K562 (cell line): Measurements from ENCODE around the gene TTLL8. TPM values are rescaled to one million over a fixed set of nuclear protein-coding genes. Genes with fewer than 3 reads are reported as not detected.
A peak's percentile ranks its signal among the peaks of the same experiment; 100 is the strongest.

Experiments used
- AFF1 ChIP-seq, 2 experiments: fragments of 450-650 bp; IDR thresholded peaks; 2 replicates each; pipeline ENCODE4 v1.6.1; 2018; ENCODE audit warnings: mild to moderate bottlenecking in 2 of 2, low read depth in 1 of 2; ENCODE audit not compliant: partially characterized antibody in 2 of 2
- CXXC5 ChIP-seq: fragments of 250-450 bp; sonication (Bioruptor Pico); IDR thresholded peaks from 2 replicates; pipeline ENCODE4 v1.8.0; 2022; ENCODE audit warnings: inconsistent platforms, mild to moderate bottlenecking, moderate library complexity
- DPF2 ChIP-seq: fragments of 450-650 bp; IDR thresholded peaks from 2 replicates; pipeline ENCODE4 v1.6.1; 2016
- FOXM1 ChIP-seq, 2 experiments: fragments of 450-650 bp in 1 of 2; sonication (generic) in 1 of 2; formaldehyde crosslinking in 1 of 2; IDR thresholded peaks; 2 replicates each; pipeline versions ENCODE4 v1.6.1 to v1.9.0; 2017 to 2022; ENCODE audit warnings: low read depth in 2 of 2, mild to moderate bottlenecking in 2 of 2, missing genetic modification reagents in 1 of 2, moderate library complexity in 1 of 2
- L3MBTL2 ChIP-seq: fragments of 450-650 bp; IDR thresholded peaks from 2 replicates; pipeline ENCODE4 v1.6.1; 2016; ENCODE audit warnings: mild to moderate bottlenecking, moderate library complexity
- NR2C1 ChIP-seq, 2 experiments: fragments of 450-650 bp; IDR thresholded peaks; 2 replicates each; pipeline ENCODE4 v1.6.1; 2017; ENCODE audit warnings: mild to moderate bottlenecking in 2 of 2, antibody characterized with exemption in 1 of 2, inconsistent platforms in 1 of 2, missing compliant biosample characterization in 1 of 2, missing genetic modification characterization in 1 of 2
- TAF9B ChIP-seq: fragments of 450-650 bp; IDR thresholded peaks from 2 replicates; pipeline ENCODE4 v1.6.1; 2018; ENCODE audit warnings: mild to moderate bottlenecking; ENCODE audit not compliant: partially characterized antibody
- ZBTB8A ChIP-seq: fragments of 450-650 bp; IDR thresholded peaks from 2 replicates; pipeline ENCODE4 v1.6.1; 2018; ENCODE audit warnings: mild to moderate bottlenecking, moderate library complexity; ENCODE audit not compliant: partially characterized antibody
- ZNF318 ChIP-seq, 2 experiments: fragments of 450-650 bp; IDR thresholded peaks; 2 replicates each; pipeline ENCODE4 v1.6.1; 2016; ENCODE audit warnings: mild to moderate bottlenecking in 2 of 2, borderline replicate concordance in 1 of 2, low read depth in 1 of 2, moderate library complexity in 1 of 2
- polyA plus RNA-seq, 8 experiments: library from polyadenylated mRNA; depleted of rRNA in 4 of 8; stranded (reverse) in 5 of 8; unstranded in 3 of 8; fragments of >200 nt; fragmentation: Nextera tagmentation in 2 of 8; fragmentation: Illumina TruSeq in 1 of 8; extraction: Ambion mirVana in 2 of 8; extraction: Trizol in 1 of 8; gene quantifications; 2 replicates each; pipeline versions ENCODE4 v1.2.1 to v1.2.3, GENCODE V29; 2011 to 2014; ENCODE audit warnings: inconsistent platforms in 1 of 8, missing spikeins in 1 of 8
- total RNA-seq, 7 experiments: library from RNA; depleted of rRNA in 6 of 7; stranded (reverse); fragments of >200 nt in 6 of 7; fragmentation: Illumina TruSeq in 2 of 7; extraction: Trizol in 2 of 7; gene quantifications; 2 replicates each; pipeline versions ENCODE4 v1.2.1 to v1.2.3, GENCODE V29; 2011 to 2021; ENCODE audit warnings: low replicate concordance in 1 of 7

TTLL8 gene
- total and polyA plus RNA-seq, 9 of the 15 experiments (the other 6 are each of a cell fraction or from before 2014, with no cell fraction given), result not detected

GRCh38 chr22:50105208-50106100 lies 47.4 kb upstream of the TTLL8 start (continued):
- TF ChIP-seq L3MBTL2 (peak; percentile 48; the same call in 1 of the 2 replicates), ZNF318 (IDR thresholded peaks at IDR 0.05; ENCODE audit: borderline replicate concordance in 1 of 2, low read depth in 1 of 2) (peak in 1 of 2 experiments; percentile 80; a peak in 2 of 4 replicates), DPF2 (0 out of 2 replicates have a peak, but pooled peaks have one; percentile 28), ZBTB8A (no peak), AFF1 (IDR thresholded peaks at IDR 0.05; ENCODE audit: low read depth in 1 of 2, partially characterized antibody in 2 of 2) (peak in 1 of 2 experiments; percentile 82), CXXC5 (CRISPR knock-in tag) (peak; percentile 18; the same call in 1 of the 2 replicates), TAF9B (peak; percentile 75), FOXM1 (IDR thresholded peaks at IDR 0.05; ENCODE audit: low read depth) (no peak), FOXM1 (CRISPR knock-in tag; IDR thresholded peaks at IDR 0.05; ENCODE audit: low read depth) (no peak), NR2C1 (IDR thresholded peaks at IDR 0.05) (peak; percentile 11; the same call in 1 of the 2 replicates), NR2C1 (tag; IDR thresholded peaks at IDR 0.05) (no peak)
